ENCODE results near the gene ZNF580. TPM values are rescaled to one million over a fixed set of nuclear protein-coding genes. Genes with fewer than 3 reads are reported as not detected.
A peak's percentile ranks its signal among the peaks of the same experiment; 100 is the strongest.

ZNF580 gene
- total RNA-seq, 2 experiments from 2014 or later, result 18.1 to 18.7 TPM

GRCh38 chr19:55660404-55660803 lies 19.6 kb downstream of the ZNF580 start:
- no peak overlapping the region for H3K4me3 Mint-ChIP-seq
- no peaks in the 10 kb centered on the region for H3K27me3 Mint-ChIP-seq (ENCODE audit: low read depth)
- no peak for DNase-seq
- peaks cover 54% of the 10 kb centered on the region for H3K4me1 Mint-ChIP-seq (ENCODE audit: low read depth)
- peaks cover 47% of the 10 kb centered on the region for H3K36me3 Mint-ChIP-seq (ENCODE audit: low read depth)
- intact Hi-C loops (cut with micrococcal nuclease), result no loop called here
- no peak overlapping the region for H3K27ac Mint-ChIP-seq
- CTCF ChIA-PET, result no interaction called here
- no peaks in the 10 kb centered on the region for H3K9me3 Mint-ChIP-seq

- DNase-seq, result no peak
- peaks cover 54% of the 10 kb centered on the region for H3K4me1 Mint-ChIP-seq (ENCODE audit: low read depth)
- peaks cover 44% of the 10 kb centered on the region for H3K36me3 Mint-ChIP-seq (ENCODE audit: low read depth)
- no peaks in the 10 kb centered on the region for H3K9me3 Mint-ChIP-seq
- CTCF ChIA-PET, result no interaction called here
- intact Hi-C loops (cut with micrococcal nuclease), result no loop called here
- H3K27me3 Mint-ChIP-seq (ENCODE audit: low read depth), result no peaks in the 10 kb centered on the region
- no peak overlapping the region for H3K4me3 Mint-ChIP-seq
- H3K27ac Mint-ChIP-seq, result no peak overlapping the region
Measured at GRCh38 chr19:55660991-55661390, 20.2 kb downstream of the ZNF580 start.

- no peak overlapping the region for H3K4me3 Mint-ChIP-seq
- H3K27ac Mint-ChIP-seq, result peak overlapping the region; percentile 47
- H3K9me3 Mint-ChIP-seq, result no peaks in the 10 kb centered on the region
- peaks cover 48% of the 10 kb centered on the region for H3K4me1 Mint-ChIP-seq (ENCODE audit: low read depth)
- intact Hi-C loops (cut with micrococcal nuclease), result no loop called here
- DNase-seq, result no peak
- peaks cover 42% of the 10 kb centered on the region for H3K36me3 Mint-ChIP-seq (ENCODE audit: low read depth)
- H3K27me3 Mint-ChIP-seq (ENCODE audit: low read depth), result no peaks in the 10 kb centered on the region
- CTCF ChIA-PET, result no interaction called here
Measured at GRCh38 chr19:55661826-55662225, 21.0 kb downstream of the ZNF580 start.

GRCh38 chr19:55663846-55664536 lies 23.2 kb downstream of the ZNF580 start:
- no peak overlapping the region for H3K27ac Mint-ChIP-seq
- H3K27me3 Mint-ChIP-seq (ENCODE audit: low read depth), result no peaks in the 10 kb centered on the region
- peaks cover 44% of the 10 kb centered on the region for H3K36me3 Mint-ChIP-seq (ENCODE audit: low read depth)
- DNase-seq, result no peak
- intact Hi-C loops (cut with micrococcal nuclease), result no loop called here
- peaks cover 38% of the 10 kb centered on the region for H3K4me1 Mint-ChIP-seq (ENCODE audit: low read depth)
- CTCF ChIA-PET, result interaction anchor here (0.7 to 1.6 kb wide), 2 partner anchors 10 kb away, joined by 3 to 6 read pairs; no protein-coding TSS in a partner anchor
- no peak overlapping the region for H3K4me3 Mint-ChIP-seq
- no peaks in the 10 kb centered on the region for H3K9me3 Mint-ChIP-seq

GRCh38 chr19:55666343-55667005 lies 25.7 kb downstream of the ZNF580 start:
- Mint-ChIP-seq H3K4me1 (ENCODE audit: low read depth) (peaks cover 39% of the 10 kb centered on the region), H3K9me3 (no peaks in the 10 kb centered on the region), H3K27ac (no peak overlapping the region), H3K36me3 (ENCODE audit: low read depth) (peaks cover 48% of the 10 kb centered on the region), H3K27me3 (ENCODE audit: low read depth) (no peaks in the 10 kb centered on the region), H3K4me3 (no peak overlapping the region)
- intact Hi-C loops (cut with micrococcal nuclease), result no loop called here
- no peak for DNase-seq
- CTCF ChIA-PET, result interaction anchor here (0.8 kb wide), 1 partner anchor 56 kb away, joined by 3 read pairs; no protein-coding TSS in a partner anchor

GRCh38 chr19:55667006-55667381 lies 26.2 kb downstream of the ZNF580 start:
- Mint-ChIP-seq H3K27ac (no peak overlapping the region), H3K4me3 (no peak overlapping the region), H3K36me3 (ENCODE audit: low read depth) (peaks cover 44% of the 10 kb centered on the region), H3K4me1 (ENCODE audit: low read depth) (peaks cover 37% of the 10 kb centered on the region), H3K9me3 (no peaks in the 10 kb centered on the region), H3K27me3 (ENCODE audit: low read depth) (no peaks in the 10 kb centered on the region)
- intact Hi-C loops (cut with micrococcal nuclease), result no loop called here
- no peak for DNase-seq
- CTCF ChIA-PET, result interaction anchor here (0.8 to 0.9 kb wide), 2 partner anchors 13 to 56 kb away, joined by 3 read pairs; no protein-coding TSS in a partner anchor

GRCh38 chr19:55667511-55667910 lies 26.7 kb downstream of the ZNF580 start:
- peaks cover 46% of the 10 kb centered on the region for H3K36me3 Mint-ChIP-seq (ENCODE audit: low read depth)
- peaks cover 39% of the 10 kb centered on the region for H3K4me1 Mint-ChIP-seq (ENCODE audit: low read depth)
- no peaks in the 10 kb centered on the region for H3K27me3 Mint-ChIP-seq (ENCODE audit: low read depth)
- no peak overlapping the region for H3K27ac Mint-ChIP-seq
- H3K9me3 Mint-ChIP-seq, result no peaks in the 10 kb centered on the region
- no peak for DNase-seq
- CTCF ChIA-PET, result interaction anchor here (0.9 kb wide), 1 partner anchor 13 kb away, joined by 3 read pairs; no protein-coding TSS in a partner anchor
- H3K4me3 Mint-ChIP-seq, result no peak overlapping the region
- intact Hi-C loops (cut with micrococcal nuclease), result no loop called here

- Mint-ChIP-seq H3K9me3 (no peaks in the 10 kb centered on the region), H3K4me1 (ENCODE audit: low read depth) (peaks cover 35% of the 10 kb centered on the region), H3K27me3 (ENCODE audit: low read depth) (no peaks in the 10 kb centered on the region), H3K36me3 (ENCODE audit: low read depth) (peaks cover 42% of the 10 kb centered on the region), H3K4me3 (no peak overlapping the region), H3K27ac (no peak overlapping the region)
- no peak for DNase-seq
- CTCF ChIA-PET, result interaction anchor here (0.9 kb wide), 1 partner anchor 14 kb away, joined by 3 read pairs; no protein-coding TSS in a partner anchor
- intact Hi-C loops (cut with micrococcal nuclease), result no loop called here
Measured at GRCh38 chr19:55667958-55668357, 27.2 kb downstream of the ZNF580 start.

GRCh38 chr19:55668603-55669348 lies 28.0 kb downstream of the ZNF580 start:
- H3K4me3 Mint-ChIP-seq, result no peak overlapping the region
- no peaks in the 10 kb centered on the region for H3K9me3 Mint-ChIP-seq
- intact Hi-C loops (cut with micrococcal nuclease), result no loop called here
- peaks cover 42% of the 10 kb centered on the region for H3K4me1 Mint-ChIP-seq (ENCODE audit: low read depth)
- peaks cover 40% of the 10 kb centered on the region for H3K36me3 Mint-ChIP-seq (ENCODE audit: low read depth)
- H3K27me3 Mint-ChIP-seq (ENCODE audit: low read depth), result no peaks in the 10 kb centered on the region
- no peak for DNase-seq
- CTCF ChIA-PET, result no interaction called here
- H3K27ac Mint-ChIP-seq, result no peak overlapping the region

GRCh38 chr19:55669418-55670279 lies 28.8 kb downstream of the ZNF580 start:
- Mint-ChIP-seq H3K9me3 (no peaks in the 10 kb centered on the region), H3K27me3 (ENCODE audit: low read depth) (no peaks in the 10 kb centered on the region), H3K4me3 (no peak overlapping the region), H3K4me1 (ENCODE audit: low read depth) (peaks cover 42% of the 10 kb centered on the region), H3K27ac (no peak overlapping the region), H3K36me3 (ENCODE audit: low read depth) (peaks cover 41% of the 10 kb centered on the region)
- intact Hi-C loops (cut with micrococcal nuclease), result no loop called here
- no peak for DNase-seq
- CTCF ChIA-PET, result no interaction called here

GRCh38 chr19:55670280-55671053 lies 29.7 kb downstream of the ZNF580 start:
- H3K27me3 Mint-ChIP-seq (ENCODE audit: low read depth), result no peaks in the 10 kb centered on the region
- peaks cover 40% of the 10 kb centered on the region for H3K4me1 Mint-ChIP-seq (ENCODE audit: low read depth)
- CTCF ChIA-PET, result interaction anchor here (1.5 to 2.0 kb wide), 2 partner anchors 13 to 38 kb away, joined by 9 to 10 read pairs; no protein-coding TSS in a partner anchor
- no peak for DNase-seq
- intact Hi-C loops (cut with micrococcal nuclease), result no loop called here
- H3K27ac Mint-ChIP-seq, result no peak overlapping the region
- no peaks in the 10 kb centered on the region for H3K9me3 Mint-ChIP-seq
- no peak overlapping the region for H3K4me3 Mint-ChIP-seq
- H3K36me3 Mint-ChIP-seq (ENCODE audit: low read depth), result peaks cover 42% of the 10 kb centered on the region

Measured in activated naive CD4-positive, alpha-beta T cell treated with anti-CD3 and anti-CD28 coated beads for 36 hours (primary cell).